ENCODE data around the gene SYNPO2L.
"Not testable (repeated sequence)": the region's sequence is repeated elsewhere in the genome, so short reads cannot be mapped to it uniquely, and the experiment has no call there.

Gene SYNPO2L

GRCh38 chr10:73655990-73656298 is at the start of gene SYNPO2L:
Gene SYNPO2L, minus strand, starts transcription at chr10:73656029. Its CDS starts 107 bp downstream, at chr10:73655922.
- DNase-seq = no peak

DNA sequence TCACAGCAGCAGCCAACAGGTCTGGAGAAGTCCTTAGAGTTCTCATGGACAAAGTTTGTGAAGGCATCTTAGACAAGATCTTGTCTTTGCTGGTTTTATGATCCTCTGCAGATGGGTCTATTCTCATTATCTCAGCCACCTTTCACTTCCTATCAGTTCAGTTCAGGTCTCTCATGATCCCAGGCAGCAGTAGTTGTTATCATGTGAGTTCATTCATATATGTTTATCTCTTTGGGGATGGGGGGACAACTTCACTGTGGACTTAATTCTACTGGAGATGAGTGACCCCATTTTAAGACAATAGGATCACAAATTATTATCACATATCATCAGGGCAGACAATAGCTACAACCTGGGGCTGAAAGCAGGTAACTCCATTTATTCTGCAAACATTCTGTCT is 48.1 kb upstream of the SYNPO2L start:
- DNase-seq = not testable (repeated sequence)

DNA sequence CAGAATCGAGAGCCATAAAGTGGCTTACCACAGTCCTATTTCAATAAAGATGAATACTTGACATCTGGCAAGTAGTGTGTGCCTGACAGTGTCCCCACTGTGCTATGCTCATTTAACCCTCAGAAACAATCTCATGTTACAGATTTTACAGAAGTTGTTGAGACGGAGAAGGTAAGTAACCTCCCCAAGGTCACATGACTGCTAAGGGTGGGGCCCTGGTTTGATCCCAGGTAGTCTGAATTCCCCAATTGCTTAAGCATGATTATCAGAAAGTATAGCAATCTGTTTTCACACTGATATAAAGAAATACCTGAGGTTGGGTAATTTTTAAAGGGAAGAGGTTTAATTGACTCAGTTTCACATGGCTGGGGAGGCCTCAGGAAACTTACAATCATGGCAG is 43.0 kb upstream of the SYNPO2L start:
- DNase-seq = not testable (repeated sequence)

DNA sequence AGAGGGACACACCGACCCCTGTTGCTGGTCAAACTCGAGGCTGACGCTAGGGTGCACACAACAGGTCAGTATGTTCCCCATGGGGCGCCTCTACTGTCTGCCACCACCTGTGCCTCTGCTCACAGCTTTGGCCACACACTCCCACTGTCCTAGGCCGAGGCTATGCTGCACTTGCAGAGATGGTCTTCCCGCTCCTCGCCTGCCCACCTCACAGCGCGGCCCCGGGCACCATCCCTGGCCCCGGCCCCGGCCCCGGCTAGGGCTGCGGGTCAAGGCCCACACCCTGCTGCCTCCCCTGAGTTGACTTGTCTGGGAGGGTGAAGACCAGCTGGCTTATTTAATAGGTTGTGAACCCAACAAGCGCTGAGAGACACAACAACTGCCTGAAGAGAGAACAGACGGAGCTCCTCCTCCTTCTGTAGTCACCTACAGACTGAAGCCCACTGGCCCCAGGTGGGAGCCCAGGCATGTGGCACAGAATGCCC is 41.9 kb upstream of the SYNPO2L start, which contains the start of gene AGAP5:
AGAP5 (minus strand) TSS at position 435 of the 485 bp plus-strand sequence; CDS start at position 81, 354 bp downstream.
- DNase-seq = not testable (repeated sequence)

DNA sequence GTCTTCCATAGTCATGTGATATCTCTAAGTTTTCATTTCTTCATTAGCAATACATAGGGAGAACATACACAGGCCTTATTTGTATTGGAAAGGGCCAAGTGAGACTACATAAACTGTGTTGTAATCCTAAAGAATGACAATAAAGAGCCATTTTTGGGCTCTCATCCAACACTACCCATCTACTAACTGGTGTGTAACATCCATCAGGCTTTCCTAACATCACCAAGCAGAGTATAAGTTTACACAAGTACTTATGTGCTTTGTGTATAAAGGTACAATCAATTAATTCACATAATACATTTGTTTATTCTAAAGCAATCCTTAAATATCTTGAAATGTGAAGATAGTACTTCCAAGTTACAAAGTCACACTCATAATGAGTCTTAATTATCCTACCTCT is 39.5 kb upstream of the SYNPO2L start:
- DNase-seq = not testable (repeated sequence)

DNA sequence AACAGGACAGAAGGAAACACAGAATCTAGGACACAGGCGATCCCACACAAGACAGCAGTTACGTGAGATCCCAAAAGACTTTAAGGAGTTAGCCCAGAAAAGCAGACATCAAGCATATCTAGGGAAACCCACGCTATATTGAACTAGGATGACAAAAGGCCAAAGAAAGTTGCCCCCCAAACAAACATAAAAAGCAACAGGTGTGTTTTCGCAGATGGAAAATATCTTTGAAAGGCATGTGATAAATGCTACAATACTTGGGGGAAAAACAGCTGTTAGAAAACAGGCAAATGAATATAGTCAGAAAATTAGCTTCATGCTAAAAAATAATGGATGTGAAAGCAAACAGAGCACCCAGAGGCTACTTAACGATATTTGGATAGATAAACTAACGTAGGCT is 34.9 kb upstream of the SYNPO2L start:
- DNase-seq = not testable (repeated sequence)

DNA sequence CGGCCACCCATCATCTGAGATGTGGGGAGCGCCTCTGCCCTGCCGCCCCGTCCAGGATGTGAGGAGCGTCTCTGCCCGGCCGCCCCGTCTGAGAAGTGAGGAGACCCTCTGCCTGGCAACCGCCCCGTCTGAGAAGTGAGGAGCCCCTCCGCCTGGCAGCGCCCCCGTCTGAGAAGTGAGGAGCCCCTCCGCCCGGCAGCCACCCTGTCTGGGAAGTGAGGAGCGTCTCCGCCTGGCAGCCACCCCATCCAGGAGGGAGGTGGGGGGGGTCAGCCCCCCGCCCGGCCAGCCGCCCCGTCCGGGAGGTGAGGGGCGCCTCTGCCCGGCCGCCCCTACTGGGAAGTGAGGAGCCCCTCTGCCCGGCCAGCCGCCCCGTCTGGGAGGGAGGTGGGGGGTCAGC is 33.8 kb upstream of the SYNPO2L start:
- DNase-seq = not testable (repeated sequence)

- not testable (repeated sequence) for DNase-seq
These were observed 31.8 kb upstream of the SYNPO2L start for GRCh38 chr10:73687641-73688040.

DNA sequence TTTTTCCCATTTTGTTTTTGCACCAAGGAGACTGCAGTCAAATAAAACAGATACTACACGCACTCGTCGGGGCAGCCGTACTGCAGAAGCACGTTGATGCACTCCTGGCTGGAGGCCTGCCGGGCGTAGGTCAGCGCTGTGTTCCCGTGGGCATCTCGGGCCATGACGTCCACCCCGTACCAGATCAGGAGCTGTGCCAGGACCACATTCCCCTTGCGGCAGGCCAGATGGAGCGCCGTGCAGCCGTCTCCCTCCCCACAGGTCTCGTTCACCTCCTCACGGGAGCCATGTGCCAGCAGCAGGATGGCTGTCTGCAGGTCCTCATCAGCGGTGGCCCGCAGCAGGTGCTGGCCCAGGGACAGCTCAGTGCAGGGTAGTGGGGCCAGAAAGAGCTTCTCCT is 18.7 kb upstream of the SYNPO2L start:
- DNase-seq = not testable (repeated sequence)

DNA sequence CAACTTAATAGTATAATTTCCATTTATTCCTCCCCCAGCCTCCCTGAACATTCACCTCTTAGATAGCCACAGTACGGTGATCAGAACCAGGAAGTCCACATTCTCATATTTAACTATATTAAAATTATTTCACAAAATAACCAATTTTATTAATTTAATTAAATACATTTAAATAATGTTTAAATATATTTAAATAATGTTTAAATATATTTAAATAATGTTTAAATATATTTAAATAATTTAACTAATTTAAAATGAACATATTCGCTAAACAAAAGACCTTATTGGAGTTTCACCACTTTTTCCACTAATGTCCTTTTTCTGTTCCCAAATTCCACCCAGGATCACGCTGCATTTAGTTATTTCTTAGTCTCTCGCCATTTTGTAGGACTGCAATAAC is 12.5 kb upstream of the SYNPO2L start:
- not testable (repeated sequence) for DNase-seq

DNA sequence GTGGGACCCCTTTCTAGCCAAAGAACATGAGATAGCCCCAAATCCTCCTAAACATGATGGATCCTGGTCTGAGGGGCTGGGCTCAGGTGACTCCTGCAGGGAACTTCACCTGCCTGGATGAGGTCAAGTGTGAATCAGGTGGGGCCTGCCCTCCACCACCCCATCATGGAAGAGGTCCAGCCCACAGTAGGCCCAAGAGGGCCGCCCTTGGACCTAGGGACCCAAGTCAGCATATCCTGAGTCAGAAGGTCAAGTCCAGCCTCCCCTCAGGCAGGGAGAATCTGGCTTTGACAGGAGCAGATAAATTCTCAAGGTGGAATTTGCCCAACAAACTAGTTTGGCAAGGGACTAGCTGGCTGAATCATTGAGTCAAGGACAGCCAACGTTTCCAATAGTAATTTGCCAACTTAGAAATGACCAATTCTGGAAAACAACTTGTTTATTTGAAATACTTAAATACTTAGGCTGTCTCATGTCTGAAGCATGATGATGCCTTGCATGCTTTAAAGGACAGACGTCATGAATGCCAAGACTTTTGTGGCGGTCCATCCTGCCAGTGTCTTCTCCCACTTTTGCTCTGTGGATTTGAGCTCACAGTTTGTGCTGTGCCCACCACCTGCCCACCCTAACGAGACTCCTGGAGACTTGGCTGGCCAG is 10.5 kb upstream of the SYNPO2L start:
- DNase-seq = not testable (repeated sequence)

- not testable (repeated sequence) for DNase-seq
These were observed 9.8 kb upstream of the SYNPO2L start for GRCh38 chr10:73665581-73665980.

DNA sequence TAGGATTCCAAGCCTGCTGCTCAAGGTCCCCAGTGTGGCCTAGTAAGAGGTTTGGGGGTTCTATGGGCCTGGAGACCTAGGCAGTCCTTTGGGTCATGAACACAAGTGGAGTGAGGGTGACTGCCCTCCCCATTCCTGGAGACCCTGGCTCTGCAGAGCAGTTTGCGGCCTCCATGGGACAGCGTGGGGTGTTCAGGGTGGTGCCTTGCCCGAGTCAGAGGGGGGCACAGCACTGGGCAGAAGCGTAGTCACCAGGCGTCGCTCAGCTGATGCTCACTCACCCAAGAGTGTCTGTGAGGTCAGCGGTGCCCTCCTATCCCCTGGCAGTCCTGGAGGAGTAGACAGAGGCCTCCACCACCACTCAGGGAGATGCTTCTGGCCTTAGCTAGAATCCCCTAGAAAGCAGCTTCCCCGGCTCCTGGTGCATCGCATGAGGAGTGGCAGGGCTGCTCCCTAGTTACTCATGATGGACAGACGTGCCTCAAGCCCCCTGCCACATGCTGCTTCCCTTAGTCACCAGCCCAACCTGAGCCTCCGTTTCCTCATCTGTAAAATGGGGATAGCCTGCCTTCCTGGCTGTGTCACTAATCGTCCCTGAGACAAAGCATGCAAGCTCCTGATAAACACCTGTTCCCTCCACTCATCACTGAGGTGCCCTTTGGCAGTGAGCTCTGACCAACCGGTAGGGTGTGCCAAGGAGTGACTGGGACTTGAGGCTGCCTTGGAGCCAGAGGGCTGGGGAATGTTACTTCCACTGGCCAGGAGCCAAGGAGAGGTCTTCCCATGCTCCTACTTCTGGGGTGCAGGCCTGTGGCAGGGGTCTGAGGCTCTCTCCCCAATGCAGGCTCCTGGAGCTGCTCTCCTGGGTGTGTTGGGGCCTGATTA is 8.6 kb upstream of the SYNPO2L start:
- not testable (repeated sequence) for DNase-seq

DNA sequence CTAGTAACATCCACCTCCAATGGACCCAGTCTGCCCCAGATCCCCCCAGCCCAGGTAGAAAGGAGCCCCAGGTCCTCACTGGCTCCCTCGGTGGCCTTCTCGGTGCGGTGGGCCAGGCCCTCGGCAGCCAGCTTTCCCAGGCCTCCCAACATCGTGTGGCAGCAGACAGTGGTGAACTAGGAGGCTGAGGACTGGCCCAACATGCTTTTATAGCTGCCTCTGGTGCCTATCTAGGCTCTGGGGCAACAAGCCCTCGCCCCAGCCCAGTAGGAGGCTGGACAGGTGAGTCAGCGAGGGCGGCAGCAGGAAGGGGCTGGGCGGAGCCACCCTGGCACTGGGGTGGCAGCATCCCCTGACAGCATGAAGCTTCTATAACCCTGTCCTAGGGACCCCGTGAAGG is 7.8 kb upstream of the SYNPO2L start:
- DNase-seq = not testable (repeated sequence)

GRCh38 chr10:73662705-73663104 is 6.9 kb upstream of the SYNPO2L start:
- not testable (repeated sequence) for DNase-seq

DNA sequence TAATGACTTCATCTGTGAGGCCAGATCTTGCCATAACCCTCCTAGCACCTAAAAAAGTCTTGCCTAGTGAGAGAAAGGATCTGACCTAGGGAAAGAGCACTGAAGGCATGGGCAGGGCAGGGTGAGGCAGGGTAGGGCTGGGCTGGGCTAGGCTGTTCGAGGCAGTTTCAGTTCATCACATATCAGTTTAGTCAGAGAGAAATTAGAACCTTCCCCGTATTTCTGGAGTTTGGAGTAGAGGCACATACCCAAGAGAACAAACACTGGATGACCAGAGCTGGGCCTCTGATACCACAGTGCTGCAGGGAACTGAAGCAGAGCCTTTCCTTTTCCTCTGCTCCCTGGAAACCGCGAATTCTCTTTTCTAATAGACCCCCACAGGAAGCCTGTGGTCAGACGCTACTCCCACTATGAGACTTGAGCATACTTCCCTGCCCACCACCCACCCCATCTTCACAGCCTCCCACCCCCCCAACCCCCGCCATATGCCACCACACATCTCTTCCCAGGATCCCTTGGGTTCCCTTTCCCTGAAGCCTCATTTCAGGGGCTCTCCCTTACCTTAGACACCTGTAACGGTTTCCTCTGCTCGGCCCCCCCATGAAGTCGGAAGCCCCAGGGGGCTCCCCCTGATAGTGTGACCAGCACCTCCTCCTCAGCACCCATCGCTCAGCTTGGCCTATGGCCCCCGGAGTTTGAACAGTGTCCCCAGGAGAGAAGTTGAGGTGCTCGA is 406 bp downstream of the SYNPO2L start:
- peak; percentile 27 for DNase-seq

GRCh38 chr10:73653701-73654100 is 2.1 kb downstream of the SYNPO2L start:
- DNase-seq = peak; percentile 18

DNA sequence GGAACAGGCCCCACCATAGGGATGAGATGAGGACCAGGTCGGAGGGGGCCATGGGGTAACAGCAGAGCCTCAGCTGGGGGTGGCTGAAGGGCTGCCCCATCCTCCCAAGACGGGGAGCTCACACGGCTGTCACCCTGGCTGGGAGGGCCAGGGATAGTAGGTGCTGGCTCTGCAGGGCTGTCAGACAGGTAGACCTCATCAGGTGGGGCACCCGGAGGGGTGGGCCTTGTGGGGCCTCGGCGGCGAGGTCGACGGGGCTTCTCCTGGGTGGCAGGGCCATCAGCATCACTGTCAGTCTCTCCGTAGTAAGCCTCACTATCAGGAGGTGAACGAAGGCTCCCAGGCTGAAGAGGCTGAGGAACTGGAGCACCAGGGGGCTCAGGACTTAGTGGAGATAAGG is 2.6 kb downstream of the SYNPO2L start:
- no peak for DNase-seq

DNA sequence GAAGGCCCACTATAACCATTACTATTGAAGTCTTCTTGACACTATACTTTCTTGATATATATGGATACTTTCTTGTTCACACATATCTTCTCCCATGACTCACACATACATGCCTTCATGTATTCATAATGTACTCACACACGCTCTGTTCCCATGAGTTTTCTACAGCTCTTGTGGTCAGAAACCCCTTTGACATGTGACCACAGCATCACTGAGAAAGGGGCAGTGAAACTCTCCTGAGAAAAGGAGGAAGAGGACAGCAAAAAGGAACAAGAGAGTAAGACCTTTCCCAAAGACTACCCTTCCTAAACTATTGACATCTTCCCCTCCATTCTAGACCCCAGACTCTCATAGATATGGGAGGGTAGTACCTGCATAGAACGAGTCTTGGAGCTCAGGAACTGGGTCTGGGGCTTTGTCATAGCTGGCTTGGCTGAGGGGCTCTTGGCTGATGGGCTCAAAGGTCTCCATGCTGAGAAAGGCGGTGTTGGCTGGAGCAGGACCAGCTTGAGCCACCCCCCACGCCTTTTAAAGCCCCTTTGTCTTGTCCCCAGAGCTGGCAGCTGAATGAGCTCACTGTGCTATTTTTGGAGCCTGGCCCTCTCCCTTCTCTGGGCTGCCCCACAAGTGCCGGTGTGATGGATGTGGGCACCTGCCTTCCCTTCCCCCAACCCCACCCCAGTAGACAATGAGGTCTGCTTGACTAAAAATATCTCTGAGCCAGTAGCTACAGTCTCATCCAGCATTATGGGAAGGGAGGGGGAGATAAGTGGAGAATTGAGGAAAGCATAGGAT is 5.1 kb downstream of the SYNPO2L start:
- DNase-seq = peak; percentile 92

GRCh38 chr10:73649876-73650536 is 5.8 kb downstream of the SYNPO2L start:
- no peak for DNase-seq

DNA sequence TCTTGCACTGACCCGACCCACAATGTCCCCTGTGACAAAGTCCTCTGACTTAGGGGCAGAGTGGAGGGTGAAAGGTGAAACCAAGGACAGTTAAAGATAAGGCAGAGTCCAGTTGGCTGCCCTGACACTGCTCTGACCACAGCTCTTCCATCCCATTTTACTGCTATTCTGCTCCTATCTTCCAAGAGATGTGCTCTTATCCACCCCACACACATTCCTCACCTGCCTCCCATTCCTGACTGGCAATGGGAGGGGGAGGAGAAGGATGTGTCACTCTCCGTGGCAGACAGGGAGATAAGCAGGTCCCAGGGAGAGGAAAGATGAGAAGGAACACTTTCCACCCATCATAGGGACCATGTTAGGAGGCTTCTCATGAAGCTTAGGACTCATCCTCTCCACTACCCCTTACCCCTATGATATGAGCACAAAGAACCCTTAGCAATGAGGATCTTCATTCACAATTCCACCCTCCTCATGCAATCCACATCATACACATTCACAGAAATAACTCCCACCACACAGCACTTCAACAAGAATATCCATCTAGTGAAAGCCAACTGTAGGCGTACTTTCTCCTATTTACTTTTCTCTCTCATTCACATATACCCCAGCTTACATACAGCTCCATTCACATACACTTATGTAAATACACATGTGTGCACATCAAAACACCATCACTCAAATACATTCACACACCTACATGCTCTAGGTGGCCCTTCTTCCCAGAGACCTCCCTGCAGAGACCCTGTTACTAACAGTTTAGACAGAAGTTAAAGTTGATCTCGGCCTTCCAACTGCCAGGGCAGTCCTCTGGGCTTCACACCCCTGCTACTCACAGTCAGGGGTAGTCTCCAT is 6.6 kb downstream of the SYNPO2L start:
- no peak for DNase-seq
